Ramos (cell line): Measurements from ENCODE around the gene MIEF2.

Experiments used
- in situ Hi-C: fragments of 300-500 bp; cut with MboI; formaldehyde crosslinking; loops from one replicate; pipeline ENCODE4 v1.14.3; 2022; ENCODE audit warnings: low sequenced_read_pairs; ENCODE audit not compliant: unreplicated experiment

Gene MIEF2

DNA sequence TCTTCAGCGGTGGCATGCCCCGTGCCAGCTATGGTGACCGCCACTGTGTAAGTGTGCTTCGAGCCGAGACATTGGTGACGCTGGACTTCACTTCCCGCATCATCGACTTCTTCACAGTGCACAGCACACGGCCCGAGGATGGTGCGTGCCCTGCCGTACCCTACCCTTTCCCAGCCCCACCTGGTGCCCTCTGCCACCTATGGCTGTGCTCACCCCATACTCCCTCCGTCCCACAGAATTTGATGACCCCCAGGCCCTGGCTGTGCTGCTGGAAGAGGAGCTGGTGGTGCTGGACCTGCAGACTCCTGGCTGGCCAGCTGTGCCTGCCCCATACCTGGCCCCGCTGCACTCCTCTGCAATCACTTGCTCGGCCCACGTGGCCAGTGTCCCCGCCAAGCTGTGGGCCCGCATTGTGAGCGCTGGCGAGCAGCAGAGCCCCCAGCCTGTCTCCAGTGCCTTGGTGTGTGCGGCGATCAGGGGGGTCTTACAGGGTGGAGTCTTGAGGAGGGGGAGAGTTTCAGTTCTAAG, 25.5 kb upstream of the MIEF2 start:
- in situ Hi-C loops: no loop called here

- in situ Hi-C loops: no loop called here
Measured at GRCh38 chr17:18235743-18236256, 24.7 kb upstream of the MIEF2 start.

DNA sequence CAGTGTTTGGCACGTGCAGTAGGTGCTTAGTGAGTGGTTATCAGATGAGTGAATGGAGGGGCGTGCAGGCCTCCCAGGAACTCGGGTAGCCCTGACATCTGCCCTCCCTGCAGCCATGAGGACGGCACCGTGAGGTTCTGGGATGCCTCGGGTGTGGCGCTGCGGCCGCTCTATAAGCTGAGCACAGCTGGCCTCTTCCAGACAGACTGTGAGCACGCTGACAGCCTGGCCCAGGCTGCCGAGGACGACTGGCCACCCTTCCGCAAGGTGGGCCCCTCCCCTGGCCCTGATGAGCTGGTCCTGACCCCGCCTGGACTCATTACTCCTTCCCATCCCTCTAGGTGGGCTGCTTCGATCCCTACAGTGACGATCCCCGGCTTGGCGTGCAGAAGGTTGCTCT, 24.0 kb upstream of the MIEF2 start:
- in situ Hi-C loops: no loop called here

GRCh38 chr17:18237461-18237860, 23.0 kb upstream of the MIEF2 start:
- in situ Hi-C loops: no loop called here

GRCh38 chr17:18238299-18238698, 22.2 kb upstream of the MIEF2 start:
- in situ Hi-C loops: no loop called here

DNA sequence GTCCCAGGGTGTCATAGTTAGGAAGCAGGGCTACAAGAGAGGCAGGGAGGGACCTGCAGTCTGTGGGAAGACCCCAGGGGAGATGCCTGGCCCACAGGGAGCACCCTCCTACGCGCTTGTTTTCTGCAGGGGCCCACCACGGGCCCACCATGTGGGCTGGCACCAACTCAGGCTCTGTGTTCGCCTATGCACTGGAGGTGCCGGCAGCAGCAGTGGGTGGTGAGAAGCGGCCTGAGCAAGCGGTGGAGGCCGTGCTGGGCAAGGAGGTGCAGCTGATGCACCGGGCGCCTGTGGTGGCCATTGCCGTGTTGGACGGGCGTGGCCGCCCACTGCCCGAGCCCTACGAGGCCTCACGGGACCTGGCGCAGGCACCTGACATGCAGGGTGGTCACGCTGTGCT, 20.0 kb upstream of the MIEF2 start:
- in situ Hi-C loops: no loop called here

- in situ Hi-C loops: no loop called here
Measured at GRCh38 chr17:18241229-18241871, 19.1 kb upstream of the MIEF2 start.

GRCh38 chr17:18245038-18245776, 15.3 kb upstream of the MIEF2 start:
- in situ Hi-C loops: no loop called here

- in situ Hi-C loops: no loop called here
Measured at GRCh38 chr17:18246109-18246725, 14.2 kb upstream of the MIEF2 start.

GRCh38 chr17:18246880-18247612, 13.4 kb upstream of the MIEF2 start:
- in situ Hi-C loops: no loop called here

DNA sequence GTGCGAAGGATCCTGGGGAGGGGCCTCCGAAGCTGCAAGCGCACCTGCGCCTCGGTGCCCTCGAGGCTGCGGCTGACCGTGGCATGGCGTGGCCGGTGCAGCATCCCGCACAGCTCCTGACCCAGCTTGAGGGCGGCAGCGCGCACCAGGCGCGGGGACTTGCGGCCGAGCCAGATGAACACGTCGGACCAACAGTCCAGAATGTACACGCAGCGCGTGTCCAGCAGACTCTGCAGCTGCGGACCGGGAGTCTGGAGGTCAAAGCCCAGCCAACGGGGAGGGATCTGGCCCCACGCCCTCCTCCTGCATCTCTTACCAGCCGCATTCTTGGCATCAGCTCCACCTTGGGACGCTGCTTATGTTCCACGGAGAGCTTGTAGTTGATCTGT, 12.9 kb upstream of the MIEF2 start:
- in situ Hi-C loops: no loop called here

DNA sequence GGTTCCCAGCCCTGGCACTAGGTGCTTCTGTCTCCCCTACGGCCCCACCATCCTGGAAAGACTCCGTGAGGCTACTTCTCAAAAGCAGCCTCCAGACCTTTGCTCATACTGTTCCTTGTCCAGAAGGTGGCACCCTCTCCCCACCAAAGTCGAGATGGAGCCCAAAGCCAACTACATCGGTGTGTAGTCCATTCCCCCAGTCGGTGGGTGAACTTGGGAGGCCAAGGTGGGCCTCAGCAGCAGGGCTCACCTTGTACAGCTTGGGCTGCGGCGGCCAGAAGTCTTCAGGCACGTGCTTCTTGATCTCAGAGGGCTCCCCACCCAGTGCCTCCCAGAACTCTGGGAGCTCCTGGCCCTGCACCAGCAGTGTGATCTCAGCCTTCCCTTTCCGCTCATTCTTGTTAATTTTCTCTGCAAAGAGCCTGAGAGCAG, 12.1 kb upstream of the MIEF2 start:
- in situ Hi-C loops: no loop called here

GRCh38 chr17:18248811-18249210, 11.7 kb upstream of the MIEF2 start:
- in situ Hi-C loops: no loop called here

DNA sequence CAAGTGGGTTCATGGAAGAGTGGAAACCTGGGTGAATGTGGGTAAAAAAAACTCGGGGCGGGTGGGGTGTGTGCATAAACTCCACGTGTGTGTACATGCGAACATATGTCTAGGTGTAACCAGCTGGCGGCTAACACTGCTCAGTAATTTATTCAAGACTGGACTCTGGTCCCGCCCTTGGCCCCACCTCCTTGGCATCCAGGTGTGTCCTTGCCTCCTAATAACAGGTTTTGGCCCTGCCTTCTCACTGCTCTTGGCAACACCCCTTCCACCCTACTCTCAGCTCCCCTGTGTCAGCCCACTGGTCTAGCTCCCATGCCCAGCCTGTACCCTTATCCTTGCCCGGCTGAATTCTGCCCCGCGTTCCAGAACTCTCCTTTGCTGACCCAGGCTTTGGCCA, 10.2 kb upstream of the MIEF2 start:
- in situ Hi-C loops: no loop called here

DNA sequence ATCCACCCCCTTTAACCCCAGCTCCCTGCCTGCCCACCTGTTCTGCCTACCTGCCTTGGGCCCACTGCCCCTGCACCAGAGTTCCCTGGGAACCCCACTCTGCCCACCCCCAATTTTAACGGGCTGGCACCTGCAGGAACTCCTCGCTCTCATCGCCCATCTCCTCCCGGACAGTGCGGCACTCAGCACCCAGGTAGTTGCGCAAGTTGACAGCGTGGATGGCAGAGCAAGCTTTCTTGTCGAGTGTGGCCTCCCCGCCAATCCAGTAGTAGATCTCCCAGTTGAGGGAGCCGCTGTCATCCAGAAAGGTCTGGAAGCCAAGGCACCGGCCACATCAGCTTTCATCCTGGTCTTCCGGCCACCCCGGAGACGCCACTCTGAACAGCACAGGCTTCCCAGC, 9.8 kb upstream of the MIEF2 start:
- in situ Hi-C loops: no loop called here

DNA sequence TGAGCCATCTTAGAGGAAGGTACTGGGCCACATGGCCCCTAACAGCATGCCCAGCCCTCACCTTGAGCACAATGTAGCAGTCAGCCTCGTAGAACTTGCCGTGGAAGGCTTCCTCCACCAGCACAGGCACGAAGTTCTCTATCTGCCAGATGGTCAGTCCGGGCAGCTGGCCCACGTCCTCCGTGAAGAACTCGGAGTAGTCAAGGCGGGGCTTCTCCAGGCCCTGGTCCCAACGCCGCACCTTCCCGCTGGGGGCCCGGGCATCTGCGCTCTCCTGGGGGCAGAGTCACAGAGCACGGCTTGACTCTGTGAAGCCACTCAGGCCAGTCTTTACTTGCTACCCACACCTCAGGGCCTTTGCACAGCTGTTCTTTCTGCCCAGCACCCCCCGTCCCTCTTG, 9.3 kb upstream of the MIEF2 start:
- in situ Hi-C loops: no loop called here

DNA sequence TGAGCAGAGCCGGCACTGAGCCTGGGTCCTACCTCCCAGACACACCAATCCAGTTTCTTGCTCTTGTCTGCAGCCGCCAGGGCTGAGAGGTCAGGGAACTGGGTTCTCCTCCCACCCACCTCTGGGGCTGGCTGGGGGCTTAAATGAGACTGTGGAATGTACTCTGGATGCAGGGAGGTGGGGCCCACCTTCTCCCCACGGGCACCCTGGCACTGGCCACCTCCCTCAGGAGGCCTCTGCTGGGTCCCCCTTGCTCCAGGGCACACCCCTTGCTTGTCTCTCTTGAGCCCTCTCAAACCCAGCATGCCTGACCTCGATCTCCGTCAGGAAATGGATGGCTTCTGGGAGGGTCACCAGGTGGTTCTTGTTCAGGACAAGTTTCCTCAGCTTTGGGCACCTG, 8.3 kb upstream of the MIEF2 start:
- in situ Hi-C loops: no loop called here

DNA sequence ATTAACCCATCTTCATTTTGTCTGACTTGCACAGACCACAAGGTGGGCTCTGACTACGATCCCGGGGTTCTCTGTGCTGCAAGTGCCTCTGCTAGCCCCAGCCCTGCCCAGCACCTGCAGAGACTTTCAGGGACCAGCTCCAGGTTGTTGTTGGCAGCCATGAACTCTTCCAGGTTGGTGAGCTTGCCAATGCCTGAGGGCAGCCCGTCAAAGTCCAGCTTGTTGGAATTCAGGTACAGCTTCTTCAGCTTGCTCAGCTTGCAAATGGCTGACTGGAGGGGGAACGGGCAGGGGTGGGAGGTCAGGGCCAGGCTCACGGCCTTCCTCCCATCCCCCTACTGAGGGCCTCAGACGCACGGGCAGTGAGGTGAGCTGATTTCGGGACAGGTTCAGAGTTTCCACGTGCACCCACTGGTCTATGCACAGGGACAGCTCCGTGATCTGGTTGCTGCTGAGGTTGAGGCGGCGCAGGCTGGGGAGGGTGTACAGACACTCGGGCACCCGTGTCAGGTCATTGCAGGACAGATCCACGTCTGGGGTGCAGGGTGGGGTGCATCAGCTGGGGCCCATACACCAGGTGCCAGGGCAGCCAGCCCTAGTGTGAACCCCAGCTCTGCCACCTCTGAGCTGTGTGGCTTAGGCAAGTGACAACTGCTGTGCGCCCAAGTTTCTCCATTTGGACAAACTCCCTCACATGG, 7.1 kb upstream of the MIEF2 start:
- in situ Hi-C loops: no loop called here

DNA sequence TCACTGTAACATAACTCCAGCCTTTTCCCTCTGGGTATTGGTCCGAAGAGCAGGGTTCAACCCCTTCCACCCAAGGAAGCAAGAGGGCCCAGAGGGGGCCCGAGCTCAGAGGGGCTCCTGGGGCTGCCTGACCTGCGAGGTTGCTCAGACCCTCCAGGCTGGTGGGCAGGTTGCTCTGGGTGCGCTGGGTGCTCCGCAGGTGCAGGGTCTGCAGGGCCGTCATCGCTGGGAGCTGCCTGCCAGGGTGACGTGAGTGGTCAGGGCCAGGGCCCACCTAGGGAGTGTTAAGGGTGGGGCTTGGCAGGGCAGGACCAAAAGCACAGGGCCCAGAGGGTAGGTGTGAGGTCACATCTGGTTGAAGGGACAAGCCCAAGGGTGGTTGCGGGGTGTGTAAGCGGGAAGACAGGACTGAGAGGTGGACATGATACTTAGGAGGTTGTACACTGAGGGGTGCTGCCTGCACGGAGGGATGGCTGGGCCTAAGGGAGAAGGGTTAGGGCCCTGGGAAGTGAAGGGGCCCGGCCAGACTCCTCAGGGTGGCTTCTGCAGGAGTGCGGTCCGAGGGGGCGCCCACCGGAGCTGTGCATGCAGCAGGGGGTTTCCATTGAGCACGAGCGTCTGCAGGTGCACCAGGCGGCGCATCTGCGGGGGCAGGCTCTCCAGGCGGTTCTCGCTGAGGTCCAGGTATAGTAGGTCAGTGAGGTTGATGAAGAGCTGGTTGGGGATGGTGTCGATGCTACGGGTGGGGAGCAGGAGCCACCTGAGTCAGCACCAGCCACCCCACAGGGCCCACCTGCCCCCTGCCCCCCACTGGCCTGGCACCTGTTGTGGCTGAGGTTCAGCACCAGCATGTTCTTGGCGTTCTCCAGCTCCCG, 6.3 kb upstream of the MIEF2 start:
- in situ Hi-C loops: no loop called here
